Measurements from ENCODE around the gene SUB1. TPM values are rescaled to one million over a fixed set of nuclear protein-coding genes. Genes with fewer than 3 reads are reported as not detected.
A peak's percentile ranks its signal among the peaks of the same experiment; 100 is the strongest.

Gene SUB1
- total RNA-seq, 1 donor, result 115 TPM

- Histone ChIP-seq H3K79me2 (ENCODE audit: insufficient read depth, low read length) (no peaks in the 10 kb centered on the region), H3K36me3 (ENCODE audit: insufficient read depth, low read length) (no peaks in the 10 kb centered on the region), H3K27me3 (ENCODE audit: insufficient read depth, low read length) (no peaks in the 10 kb centered on the region), H3K27ac (ENCODE audit: low read depth, low read length) (peak overlapping the region; percentile 14), H4K20me1 (ENCODE audit: insufficient read depth, low read length) (no peaks in the 10 kb centered on the region), H3K9me3 (ENCODE audit: low read depth, low read length) (no peaks in the 10 kb centered on the region), H3K4me2 (ENCODE audit: insufficient read depth, low read length) (no peak overlapping the region), H2AFZ (ENCODE audit: low read length) (no peak overlapping the region), H3K4me3 (ENCODE audit: insufficient read depth, low read length) (no peak overlapping the region), H3K4me1 (ENCODE audit: insufficient read depth, low read length) (peaks cover 19% of the 10 kb centered on the region)
- DNase-seq (ENCODE audit: insufficient read length, low spot score, missing footprints), result no peak
- TF ChIP-seq CTCF (IDR thresholded peaks at IDR 0.05; ENCODE audit: extremely low read depth, low read depth, low read length), result no peak
These were observed 54.6 kb downstream of the SUB1 start for GRCh38 chr5:32639943-32640342.

GRCh38 chr5:32642276-32643002, 57.1 kb downstream of the SUB1 start:
- Histone ChIP-seq H3K4me2 (ENCODE audit: insufficient read depth, low read length) (peak overlapping the region; percentile 61), H3K9me3 (ENCODE audit: low read depth, low read length) (no peaks in the 10 kb centered on the region), H3K27ac (ENCODE audit: low read depth, low read length) (no peak overlapping the region), H3K79me2 (ENCODE audit: insufficient read depth, low read length) (no peaks in the 10 kb centered on the region), H3K27me3 (ENCODE audit: insufficient read depth, low read length) (no peaks in the 10 kb centered on the region), H3K4me3 (ENCODE audit: insufficient read depth, low read length) (peak overlapping the region; percentile 21), H3K36me3 (ENCODE audit: insufficient read depth, low read length) (no peaks in the 10 kb centered on the region), H2AFZ (ENCODE audit: low read length) (no peak overlapping the region), H3K4me1 (ENCODE audit: insufficient read depth, low read length) (peaks cover 27% of the 10 kb centered on the region), H4K20me1 (ENCODE audit: insufficient read depth, low read length) (no peaks in the 10 kb centered on the region)
- no peak for TF ChIP-seq CTCF (IDR thresholded peaks at IDR 0.05; ENCODE audit: extremely low read depth, low read depth, low read length)
- DNase-seq (ENCODE audit: insufficient read length, low spot score, missing footprints), result peak; percentile 72

- DNase-seq (ENCODE audit: insufficient read length, low spot score, missing footprints), result no peak
- no peak overlapping the region for H3K4me3 ChIP-seq (ENCODE audit: insufficient read depth, low read length)
- H3K9me3 ChIP-seq (ENCODE audit: low read depth, low read length), result no peaks in the 10 kb centered on the region
- peaks cover 23% of the 10 kb centered on the region for H3K4me1 ChIP-seq (ENCODE audit: insufficient read depth, low read length)
- H3K79me2 ChIP-seq (ENCODE audit: insufficient read depth, low read length), result no peaks in the 10 kb centered on the region
- peak overlapping the region; percentile 38 for H3K27ac ChIP-seq (ENCODE audit: low read depth, low read length)
- no peaks in the 10 kb centered on the region for H4K20me1 ChIP-seq (ENCODE audit: insufficient read depth, low read length)
- no peaks in the 10 kb centered on the region for H3K36me3 ChIP-seq (ENCODE audit: insufficient read depth, low read length)
- H3K27me3 ChIP-seq (ENCODE audit: insufficient read depth, low read length), result no peaks in the 10 kb centered on the region
- no peak overlapping the region for H2AFZ ChIP-seq (ENCODE audit: low read length)
- H3K4me2 ChIP-seq (ENCODE audit: insufficient read depth, low read length), result no peak overlapping the region
- no peak for TF ChIP-seq CTCF (IDR thresholded peaks at IDR 0.05; ENCODE audit: extremely low read depth, low read depth, low read length)
These were observed 59.9 kb downstream of the SUB1 start for GRCh38 chr5:32645246-32645645.

- H2AFZ ChIP-seq (ENCODE audit: low read length), result no peak overlapping the region
- DNase-seq (ENCODE audit: insufficient read length, low spot score, missing footprints), result no peak
- H3K27ac ChIP-seq (ENCODE audit: low read depth, low read length), result no peak overlapping the region
- no peaks in the 10 kb centered on the region for H3K36me3 ChIP-seq (ENCODE audit: insufficient read depth, low read length)
- no peaks in the 10 kb centered on the region for H3K9me3 ChIP-seq (ENCODE audit: low read depth, low read length)
- no peaks in the 10 kb centered on the region for H4K20me1 ChIP-seq (ENCODE audit: insufficient read depth, low read length)
- H3K4me3 ChIP-seq (ENCODE audit: insufficient read depth, low read length), result no peak overlapping the region
- no peaks in the 10 kb centered on the region for H3K79me2 ChIP-seq (ENCODE audit: insufficient read depth, low read length)
- peaks cover 17% of the 10 kb centered on the region for H3K4me1 ChIP-seq (ENCODE audit: insufficient read depth, low read length)
- no peaks in the 10 kb centered on the region for H3K27me3 ChIP-seq (ENCODE audit: insufficient read depth, low read length)
- no peak for TF ChIP-seq CTCF (IDR thresholded peaks at IDR 0.05; ENCODE audit: extremely low read depth, low read depth, low read length)
- H3K4me2 ChIP-seq (ENCODE audit: insufficient read depth, low read length), result no peak overlapping the region
These were observed 61.0 kb downstream of the SUB1 start for GRCh38 chr5:32646061-32646969.
